SK-N-SH treated with all-trans-retinoic acid at 6 μM for 48 hours (cell line): ENCODE measurements around the gene RNF148.

Source experiments
- ATAC-seq: fragments of 200-7000 bp; cut with Tn5 transposase; 3 replicates; pipeline ENCODE4 v1.9.1; 2020; ENCODE audit warnings: mild to moderate bottlenecking, moderate library complexity
- ARNTL ChIP-seq: fragments of 450-650 bp; formaldehyde crosslinking; IDR thresholded peaks from 2 replicates; pipeline ENCODE4 v1.5.0; 2020; ENCODE audit warnings: low read depth, mild to moderate bottlenecking, moderate library complexity, borderline replicate concordance
- BACH2 ChIP-seq: fragments of 250-450 bp; sonication (Bioruptor Pico); IDR thresholded peaks from 2 replicates; pipeline ENCODE4 v1.9.0; 2021; ENCODE audit warnings: mild to moderate bottlenecking, borderline replicate concordance
- CSDC2 ChIP-seq: fragments of 250-450 bp; sonication (Bioruptor Pico); IDR thresholded peaks from 2 replicates; pipeline ENCODE4 v1.5.0; 2020; ENCODE audit warnings: mild to moderate bottlenecking, moderate library complexity
- ESRRG ChIP-seq: fragments of 250-450 bp; sonication (Bioruptor Pico); IDR thresholded peaks from 2 replicates; pipeline ENCODE4 v1.6.1; 2021; ENCODE audit warnings: mild to moderate bottlenecking
- GLIS3 ChIP-seq: fragments of 250-450 bp; sonication (Bioruptor Pico); IDR thresholded peaks from 2 replicates; pipeline ENCODE4 v1.5.0; 2020; ENCODE audit warnings: mild to moderate bottlenecking, moderate library complexity
- ISL1 ChIP-seq: fragments of 250-450 bp; sonication (Bioruptor Pico); IDR thresholded peaks from 2 replicates; pipeline ENCODE4 v2.1.2; 2022; ENCODE audit warnings: mild to moderate bottlenecking, moderate library complexity
- OSR1 ChIP-seq: fragments of 250-450 bp; sonication (Bioruptor Pico); IDR thresholded peaks from 2 replicates; pipeline ENCODE4 v1.8.0; 2022; ENCODE audit warnings: moderate library complexity, mild to moderate bottlenecking, inconsistent platforms
- POU6F1 ChIP-seq: fragments of 250-450 bp; sonication (Bioruptor Pico); IDR thresholded peaks from 2 replicates; pipeline ENCODE4 v1.8.0; 2021; ENCODE audit warnings: low read depth, mild to moderate bottlenecking, moderate library complexity, borderline replicate concordance
- PPARA ChIP-seq: fragments of 250-450 bp; sonication (Bioruptor Pico); IDR thresholded peaks from 2 replicates; pipeline ENCODE4 v1.5.0; 2020; ENCODE audit warnings: mild to moderate bottlenecking, borderline replicate concordance
- RARB ChIP-seq: fragments of 250-450 bp; sonication (Bioruptor Pico); IDR thresholded peaks from 2 replicates; pipeline ENCODE4 v1.8.0; 2021; ENCODE audit warnings: mild to moderate bottlenecking, moderate library complexity
- SNAI2 ChIP-seq: fragments of 250-450 bp; sonication (Bioruptor Pico); IDR thresholded peaks from 2 replicates; pipeline ENCODE4 v1.5.0; 2020; ENCODE audit warnings: mild to moderate bottlenecking, moderate library complexity
- TCF4 ChIP-seq: fragments of 250-450 bp; sonication (Bioruptor Pico); IDR thresholded peaks from 2 replicates; pipeline ENCODE4 v1.8.0; 2021; ENCODE audit warnings: mild to moderate bottlenecking, moderate library complexity, borderline replicate concordance
- TOX ChIP-seq: fragments of 250-450 bp; sonication (Bioruptor Pico); IDR thresholded peaks from 2 replicates; pipeline ENCODE4 v1.8.0; 2021; ENCODE audit warnings: mild to moderate bottlenecking, moderate library complexity, borderline replicate concordance
- ZC3H10 ChIP-seq: fragments of 250-450 bp; sonication (Bioruptor Pico); IDR thresholded peaks from 2 replicates; pipeline ENCODE4 v1.5.1; 2021; ENCODE audit warnings: mild to moderate bottlenecking, moderate library complexity
- ZFP3 ChIP-seq: fragments of 250-450 bp; sonication (Bioruptor Pico); IDR thresholded peaks from 2 replicates; pipeline ENCODE4 v1.5.0; 2020; ENCODE audit warnings: mild to moderate bottlenecking, moderate library complexity
- ZFP30 ChIP-seq: fragments of 450-650 bp; formaldehyde crosslinking; IDR thresholded peaks from 2 replicates; pipeline ENCODE4 v1.5.0; 2022; ENCODE audit warnings: mild to moderate bottlenecking, moderate library complexity
- ZNF565 ChIP-seq: fragments of 450-650 bp; formaldehyde crosslinking; conservative IDR thresholded peaks from 2 replicates; pipeline ENCODE4 v1.5.0; 2020; ENCODE audit warnings: low read depth, mild to moderate bottlenecking, moderate library complexity
- ZNF70 ChIP-seq: fragments of 450-650 bp; formaldehyde crosslinking; IDR thresholded peaks from 2 replicates; pipeline ENCODE4 v1.5.0; 2020; ENCODE audit warnings: mild to moderate bottlenecking, moderate library complexity
- ZNF8 ChIP-seq: fragments of 450-650 bp; formaldehyde crosslinking; IDR thresholded peaks from 2 replicates; pipeline ENCODE4 v1.5.0; 2020; ENCODE audit warnings: mild to moderate bottlenecking, moderate library complexity
- TF ChIP-seq, protein P1 (sequence below): fragments of 250-450 bp; sonication (Bioruptor Pico); IDR thresholded peaks from 2 replicates; pipeline ENCODE4 v1.8.0; 2020; ENCODE audit warnings: mild to moderate bottlenecking, moderate library complexity, borderline replicate concordance
- TF ChIP-seq, protein P2 (sequence below): fragments of 250-450 bp; sonication (Bioruptor Pico); IDR thresholded peaks from 2 replicates; pipeline ENCODE4 v1.5.1; 2021; ENCODE audit warnings: mild to moderate bottlenecking, moderate library complexity
- TF ChIP-seq, protein P3 (sequence below): fragments of 250-450 bp; sonication (Bioruptor Pico); IDR thresholded peaks from 2 replicates; pipeline ENCODE4 v1.5.1; 2020; ENCODE audit warnings: low read depth, mild to moderate bottlenecking, moderate library complexity
- TF ChIP-seq, protein P4 (sequence below): fragments of 250-450 bp; sonication (Bioruptor Pico); IDR thresholded peaks from 2 replicates; pipeline ENCODE4 v1.5.0; 2020; ENCODE audit warnings: mild to moderate bottlenecking, moderate library complexity

Gene RNF148

DNA sequence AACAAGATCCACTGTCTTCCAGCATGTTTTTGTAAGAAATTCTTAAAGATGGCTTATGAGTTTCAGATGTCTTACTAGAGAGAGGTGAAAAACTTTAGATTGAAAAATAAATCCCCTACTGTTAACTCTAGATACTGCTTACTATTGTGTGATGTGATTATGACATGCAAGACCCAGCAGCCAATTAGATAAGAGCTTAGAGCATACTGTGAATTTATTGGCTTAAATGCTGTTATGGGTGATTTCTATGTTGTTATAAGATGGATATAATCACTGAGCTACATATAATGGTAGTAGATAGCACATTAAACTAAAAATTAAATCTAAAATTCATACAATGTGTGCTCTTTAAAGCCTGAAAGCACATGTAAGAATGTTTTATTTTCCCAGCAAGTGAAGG is 3.7 kb downstream of the RNF148 start, which contains the start of gene RNF133:
TSS of gene RNF133 (minus strand) at position 101 of the 400 bp plus-strand sequence. CDS start 199 bp downstream, outside the sequence.
- ATAC-seq = no peak
- no peak for TF ChIP-seq TCF4 (CRISPR knock-in tag)
- no peak for TF ChIP-seq PPARA
- no peak for TF ChIP-seq ESRRG (CRISPR knock-in tag)
- TF ChIP-seq, protein P1, sequence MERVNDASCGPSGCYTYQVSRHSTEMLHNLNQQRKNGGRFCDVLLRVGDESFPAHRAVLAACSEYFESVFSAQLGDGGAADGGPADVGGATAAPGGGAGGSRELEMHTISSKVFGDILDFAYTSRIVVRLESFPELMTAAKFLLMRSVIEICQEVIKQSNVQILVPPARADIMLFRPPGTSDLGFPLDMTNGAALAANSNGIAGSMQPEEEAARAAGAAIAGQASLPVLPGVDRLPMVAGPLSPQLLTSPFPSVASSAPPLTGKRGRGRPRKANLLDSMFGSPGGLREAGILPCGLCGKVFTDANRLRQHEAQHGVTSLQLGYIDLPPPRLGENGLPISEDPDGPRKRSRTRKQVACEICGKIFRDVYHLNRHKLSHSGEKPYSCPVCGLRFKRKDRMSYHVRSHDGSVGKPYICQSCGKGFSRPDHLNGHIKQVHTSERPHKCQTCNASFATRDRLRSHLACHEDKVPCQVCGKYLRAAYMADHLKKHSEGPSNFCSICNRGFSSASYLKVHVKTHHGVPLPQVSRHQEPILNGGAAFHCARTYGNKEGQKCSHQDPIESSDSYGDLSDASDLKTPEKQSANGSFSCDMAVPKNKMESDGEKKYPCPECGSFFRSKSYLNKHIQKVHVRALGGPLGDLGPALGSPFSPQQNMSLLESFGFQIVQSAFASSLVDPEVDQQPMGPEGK (CRISPR knock-in tag) = no peak
- TF ChIP-seq, protein P2, sequence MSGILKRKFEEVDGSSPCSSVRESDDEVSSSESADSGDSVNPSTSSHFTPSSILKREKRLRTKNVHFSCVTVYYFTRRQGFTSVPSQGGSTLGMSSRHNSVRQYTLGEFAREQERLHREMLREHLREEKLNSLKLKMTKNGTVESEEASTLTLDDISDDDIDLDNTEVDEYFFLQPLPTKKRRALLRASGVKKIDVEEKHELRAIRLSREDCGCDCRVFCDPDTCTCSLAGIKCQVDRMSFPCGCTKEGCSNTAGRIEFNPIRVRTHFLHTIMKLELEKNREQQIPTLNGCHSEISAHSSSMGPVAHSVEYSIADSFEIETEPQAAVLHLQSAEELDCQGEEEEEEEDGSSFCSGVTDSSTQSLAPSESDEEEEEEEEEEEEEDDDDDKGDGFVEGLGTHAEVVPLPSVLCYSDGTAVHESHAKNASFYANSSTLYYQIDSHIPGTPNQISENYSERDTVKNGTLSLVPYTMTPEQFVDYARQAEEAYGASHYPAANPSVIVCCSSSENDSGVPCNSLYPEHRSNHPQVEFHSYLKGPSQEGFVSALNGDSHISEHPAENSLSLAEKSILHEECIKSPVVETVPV = no peak
- TF ChIP-seq RARB (CRISPR knock-in tag) = no peak
- TF ChIP-seq BACH2 = no peak
- TF ChIP-seq, protein P3, sequence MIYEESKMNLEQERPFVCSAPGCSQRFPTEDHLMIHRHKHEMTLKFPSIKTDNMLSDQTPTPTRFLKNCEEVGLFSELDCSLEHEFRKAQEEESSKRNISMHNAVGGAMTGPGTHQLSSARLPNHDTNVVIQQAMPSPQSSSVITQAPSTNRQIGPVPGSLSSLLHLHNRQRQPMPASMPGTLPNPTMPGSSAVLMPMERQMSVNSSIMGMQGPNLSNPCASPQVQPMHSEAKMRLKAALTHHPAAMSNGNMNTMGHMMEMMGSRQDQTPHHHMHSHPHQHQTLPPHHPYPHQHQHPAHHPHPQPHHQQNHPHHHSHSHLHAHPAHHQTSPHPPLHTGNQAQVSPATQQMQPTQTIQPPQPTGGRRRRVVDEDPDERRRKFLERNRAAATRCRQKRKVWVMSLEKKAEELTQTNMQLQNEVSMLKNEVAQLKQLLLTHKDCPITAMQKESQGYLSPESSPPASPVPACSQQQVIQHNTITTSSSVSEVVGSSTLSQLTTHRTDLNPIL (CRISPR knock-in tag) = no peak
- TF ChIP-seq ZNF8 = no peak
- TF ChIP-seq ZNF70 (CRISPR knock-in tag) = no peak
- TF ChIP-seq GLIS3 (CRISPR knock-in tag) = no peak
- TF ChIP-seq, all 23 proteins: peak for 0

DNA sequence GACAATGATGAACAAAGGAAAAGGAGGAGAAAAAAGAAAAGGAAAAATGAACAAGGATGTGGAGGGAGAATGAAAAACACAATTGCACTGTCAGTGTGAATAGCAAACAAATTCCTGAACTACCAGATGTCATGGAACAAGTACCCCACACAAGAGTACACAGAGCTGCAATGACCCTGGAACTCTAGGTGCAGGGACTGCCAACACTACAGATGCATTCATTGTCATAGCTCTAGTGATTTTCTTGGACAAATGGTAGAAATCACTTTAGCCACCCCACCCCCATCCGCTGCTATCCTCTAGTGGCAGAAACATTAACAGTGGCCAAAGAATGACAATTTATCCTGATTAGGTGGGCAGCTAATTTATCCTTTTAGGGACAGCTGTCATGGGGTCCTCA is 6.9 kb downstream of the RNF148 start:
- no peak for ATAC-seq
- TF ChIP-seq SNAI2 (CRISPR knock-in tag) (no peak), ZC3H10 (no peak), ZNF565 (CRISPR knock-in tag) (no peak), ESRRG (CRISPR knock-in tag) (no peak), ISL1 (CRISPR knock-in tag) (no peak), ZNF70 (CRISPR knock-in tag) (no peak), TOX (no peak), ARNTL (no peak), CSDC2 (CRISPR knock-in tag) (no peak), BACH2 (no peak), ZFP3 (CRISPR knock-in tag) (no peak), ZNF8 (no peak), OSR1 (no peak), POU6F1 (no peak), ZFP30 (CRISPR knock-in tag) (no peak)
- TF ChIP-seq, protein P1 (CRISPR knock-in tag) = no peak
- TF ChIP-seq, protein P2 = no peak
- TF ChIP-seq, protein P4, sequence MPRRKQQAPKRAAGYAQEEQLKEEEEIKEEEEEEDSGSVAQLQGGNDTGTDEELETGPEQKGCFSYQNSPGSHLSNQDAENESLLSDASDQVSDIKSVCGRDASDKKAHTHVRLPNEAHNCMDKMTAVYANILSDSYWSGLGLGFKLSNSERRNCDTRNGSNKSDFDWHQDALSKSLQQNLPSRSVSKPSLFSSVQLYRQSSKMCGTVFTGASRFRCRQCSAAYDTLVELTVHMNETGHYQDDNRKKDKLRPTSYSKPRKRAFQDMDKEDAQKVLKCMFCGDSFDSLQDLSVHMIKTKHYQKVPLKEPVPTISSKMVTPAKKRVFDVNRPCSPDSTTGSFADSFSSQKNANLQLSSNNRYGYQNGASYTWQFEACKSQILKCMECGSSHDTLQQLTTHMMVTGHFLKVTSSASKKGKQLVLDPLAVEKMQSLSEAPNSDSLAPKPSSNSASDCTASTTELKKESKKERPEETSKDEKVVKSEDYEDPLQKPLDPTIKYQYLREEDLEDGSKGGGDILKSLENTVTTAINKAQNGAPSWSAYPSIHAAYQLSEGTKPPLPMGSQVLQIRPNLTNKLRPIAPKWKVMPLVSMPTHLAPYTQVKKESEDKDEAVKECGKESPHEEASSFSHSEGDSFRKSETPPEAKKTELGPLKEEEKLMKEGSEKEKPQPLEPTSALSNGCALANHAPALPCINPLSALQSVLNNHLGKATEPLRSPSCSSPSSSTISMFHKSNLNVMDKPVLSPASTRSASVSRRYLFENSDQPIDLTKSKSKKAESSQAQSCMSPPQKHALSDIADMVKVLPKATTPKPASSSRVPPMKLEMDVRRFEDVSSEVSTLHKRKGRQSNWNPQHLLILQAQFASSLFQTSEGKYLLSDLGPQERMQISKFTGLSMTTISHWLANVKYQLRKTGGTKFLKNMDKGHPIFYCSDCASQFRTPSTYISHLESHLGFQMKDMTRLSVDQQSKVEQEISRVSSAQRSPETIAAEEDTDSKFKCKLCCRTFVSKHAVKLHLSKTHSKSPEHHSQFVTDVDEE = no peak
